PFSK-1 (cell line): ENCODE data around the gene SPATA31D1. TPM values are rescaled to one million over a fixed set of nuclear protein-coding genes. Genes with fewer than 3 reads are reported as not detected.
"Not testable (repeated sequence)": the region's sequence is repeated elsewhere in the genome, so short reads cannot be mapped to it uniquely, and the experiment has no call there.

Experiments used
- FOXP2 ChIP-seq: optimal IDR thresholded peaks from 2 replicates; pipeline ENCODE3; 2011; ENCODE audit warnings: borderline replicate concordance, control low read depth, inconsistent platforms; ENCODE audit not compliant: insufficient read depth; ENCODE audit errors: extremely low read length, extremely low read depth
- POLR2AphosphoS5 ChIP-seq: IDR thresholded peaks from 2 replicates; pipeline ENCODE4 v1.6.1; 2012; ENCODE audit warnings: low read depth, mild to moderate bottlenecking, control low read depth, low read length, moderate library complexity
- SIN3A ChIP-seq: IDR thresholded peaks from 2 replicates; pipeline ENCODE4 v1.6.1; 2012; ENCODE audit warnings: mild to moderate bottlenecking, low read length, moderate library complexity, borderline replicate concordance; ENCODE audit not compliant: insufficient read depth
- TAF1 ChIP-seq: IDR thresholded peaks from 2 replicates; pipeline ENCODE4 v1.6.1; 2012; ENCODE audit warnings: low read length, control low read depth, borderline replicate concordance; ENCODE audit not compliant: insufficient read depth
- polyA plus RNA-seq: library from polyadenylated mRNA; unstranded; fragments of >200 nt; gene quantifications from one replicate; pipeline ENCODE4 v1.2.1, GENCODE V29; 2012; ENCODE audit warnings: low read depth, missing spikeins; ENCODE audit not compliant: insufficient read length
- TF ChIP-seq, protein P1 (sequence below), 2 experiments: IDR thresholded peaks; 2 replicates each; pipeline versions ENCODE4 v1.6.1 to v1.8.0; 2011 to 2012; ENCODE audit warnings: low read depth in 2 of 2, low read length in 2 of 2, control low read depth in 1 of 2, inconsistent platforms in 1 of 2, mild to moderate bottlenecking in 1 of 2, moderate library complexity in 1 of 2; ENCODE audit not compliant: insufficient read depth in 1 of 2

The SPATA31D1 gene
- polyA plus RNA-seq, result not detected

GRCh38 chr9:81988472-81988871 lies at the start of gene SPATA31D1:
SPATA31D1 (plus strand) TSS chr9:81988772; CDS start chr9:81988819, 47 bp downstream.
- not testable (repeated sequence) for TF ChIP-seq TAF1, POLR2AphosphoS5
- TF ChIP-seq, protein P1, sequence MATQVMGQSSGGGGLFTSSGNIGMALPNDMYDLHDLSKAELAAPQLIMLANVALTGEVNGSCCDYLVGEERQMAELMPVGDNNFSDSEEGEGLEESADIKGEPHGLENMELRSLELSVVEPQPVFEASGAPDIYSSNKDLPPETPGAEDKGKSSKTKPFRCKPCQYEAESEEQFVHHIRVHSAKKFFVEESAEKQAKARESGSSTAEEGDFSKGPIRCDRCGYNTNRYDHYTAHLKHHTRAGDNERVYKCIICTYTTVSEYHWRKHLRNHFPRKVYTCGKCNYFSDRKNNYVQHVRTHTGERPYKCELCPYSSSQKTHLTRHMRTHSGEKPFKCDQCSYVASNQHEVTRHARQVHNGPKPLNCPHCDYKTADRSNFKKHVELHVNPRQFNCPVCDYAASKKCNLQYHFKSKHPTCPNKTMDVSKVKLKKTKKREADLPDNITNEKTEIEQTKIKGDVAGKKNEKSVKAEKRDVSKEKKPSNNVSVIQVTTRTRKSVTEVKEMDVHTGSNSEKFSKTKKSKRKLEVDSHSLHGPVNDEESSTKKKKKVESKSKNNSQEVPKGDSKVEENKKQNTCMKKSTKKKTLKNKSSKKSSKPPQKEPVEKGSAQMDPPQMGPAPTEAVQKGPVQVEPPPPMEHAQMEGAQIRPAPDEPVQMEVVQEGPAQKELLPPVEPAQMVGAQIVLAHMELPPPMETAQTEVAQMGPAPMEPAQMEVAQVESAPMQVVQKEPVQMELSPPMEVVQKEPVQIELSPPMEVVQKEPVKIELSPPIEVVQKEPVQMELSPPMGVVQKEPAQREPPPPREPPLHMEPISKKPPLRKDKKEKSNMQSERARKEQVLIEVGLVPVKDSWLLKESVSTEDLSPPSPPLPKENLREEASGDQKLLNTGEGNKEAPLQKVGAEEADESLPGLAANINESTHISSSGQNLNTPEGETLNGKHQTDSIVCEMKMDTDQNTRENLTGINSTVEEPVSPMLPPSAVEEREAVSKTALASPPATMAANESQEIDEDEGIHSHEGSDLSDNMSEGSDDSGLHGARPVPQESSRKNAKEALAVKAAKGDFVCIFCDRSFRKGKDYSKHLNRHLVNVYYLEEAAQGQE (IDR thresholded peaks at IDR 0.05; ENCODE audit: insufficient read depth in 1 of 2, low read depth in 2 of 2, low read length in 2 of 2), result not testable (repeated sequence)

DNA sequence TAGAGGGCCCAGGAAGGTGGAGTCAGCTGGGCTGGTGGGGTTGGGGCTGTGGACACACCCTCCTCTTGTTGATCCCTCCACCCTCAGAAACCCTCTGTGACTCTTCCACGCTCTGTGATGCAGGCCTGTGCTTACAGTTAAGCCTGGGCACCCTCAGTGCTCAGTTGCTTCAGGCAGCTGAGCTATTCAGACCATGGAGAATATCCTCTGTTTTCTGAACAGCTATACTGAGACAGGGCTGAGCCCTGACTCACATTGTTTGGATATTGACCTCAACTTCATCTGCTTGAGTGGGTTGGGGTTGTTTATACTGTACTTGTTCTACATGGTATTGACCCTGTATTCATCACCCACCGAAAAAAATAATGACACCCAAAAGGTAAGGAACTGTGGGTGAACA lies 45.2 kb upstream of the SPATA31D1 start, which contains the start of gene SPATA31D3:
SPATA31D3 (plus strand) TSS at position 108 of the 400 bp plus-strand sequence; CDS start at position 194, 86 bp downstream.
- TF ChIP-seq POLR2AphosphoS5, TAF1: not testable (repeated sequence)
- TF ChIP-seq, protein P1 (IDR thresholded peaks at IDR 0.05; ENCODE audit: insufficient read depth in 1 of 2, low read depth in 2 of 2, low read length in 2 of 2), result not testable (repeated sequence)

DNA sequence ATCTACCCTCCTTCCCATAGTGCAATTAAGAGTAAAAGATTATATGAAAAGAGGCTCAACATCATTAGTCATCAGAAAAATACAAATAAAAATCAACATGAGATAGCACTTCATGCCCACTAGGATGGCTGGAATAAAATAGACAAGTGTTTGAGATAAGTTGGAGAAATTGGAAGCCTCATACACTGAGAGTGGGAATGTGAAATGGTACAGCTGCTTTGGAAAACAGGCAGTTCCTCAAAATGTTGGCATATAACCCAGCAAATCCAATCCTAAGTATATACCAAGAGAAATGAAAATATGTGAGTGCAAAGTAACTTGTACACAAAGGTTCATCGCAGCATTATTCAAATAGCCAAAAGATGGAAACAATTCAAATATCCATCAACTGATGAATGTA lies 35.5 kb upstream of the SPATA31D1 start:
- no peak for TF ChIP-seq SIN3A
- TF ChIP-seq, protein P1 (IDR thresholded peaks at IDR 0.05; ENCODE audit: insufficient read depth in 1 of 2, low read depth in 2 of 2, low read length in 2 of 2), result no peak

DNA sequence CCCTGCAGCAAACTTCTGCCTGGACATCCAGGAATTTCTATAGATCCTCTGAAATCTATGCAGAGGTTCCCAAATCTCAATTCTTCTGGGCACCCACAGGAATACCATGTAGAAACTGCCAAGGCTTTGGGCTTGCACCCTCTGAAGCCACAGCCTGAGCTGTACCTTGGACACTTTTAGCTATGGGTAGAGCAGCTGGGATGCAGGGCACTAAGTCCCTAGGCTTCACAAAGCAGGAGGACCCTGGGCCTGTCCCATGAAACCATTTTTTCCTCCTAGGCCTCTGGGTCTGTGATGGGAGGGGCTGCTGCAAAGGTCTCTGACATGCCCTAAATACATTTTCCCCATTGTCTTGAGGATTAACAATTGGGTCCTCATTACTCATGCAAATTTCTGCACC lies 32.9 kb upstream of the SPATA31D1 start:
- no peak for TF ChIP-seq FOXP2
- TF ChIP-seq TAF1, result no peak
- TF ChIP-seq, protein P1 (IDR thresholded peaks at IDR 0.05; ENCODE audit: insufficient read depth in 1 of 2, low read depth in 2 of 2, low read length in 2 of 2), result no peak
- no peak for TF ChIP-seq POLR2AphosphoS5
- TF ChIP-seq SIN3A, result no peak

DNA sequence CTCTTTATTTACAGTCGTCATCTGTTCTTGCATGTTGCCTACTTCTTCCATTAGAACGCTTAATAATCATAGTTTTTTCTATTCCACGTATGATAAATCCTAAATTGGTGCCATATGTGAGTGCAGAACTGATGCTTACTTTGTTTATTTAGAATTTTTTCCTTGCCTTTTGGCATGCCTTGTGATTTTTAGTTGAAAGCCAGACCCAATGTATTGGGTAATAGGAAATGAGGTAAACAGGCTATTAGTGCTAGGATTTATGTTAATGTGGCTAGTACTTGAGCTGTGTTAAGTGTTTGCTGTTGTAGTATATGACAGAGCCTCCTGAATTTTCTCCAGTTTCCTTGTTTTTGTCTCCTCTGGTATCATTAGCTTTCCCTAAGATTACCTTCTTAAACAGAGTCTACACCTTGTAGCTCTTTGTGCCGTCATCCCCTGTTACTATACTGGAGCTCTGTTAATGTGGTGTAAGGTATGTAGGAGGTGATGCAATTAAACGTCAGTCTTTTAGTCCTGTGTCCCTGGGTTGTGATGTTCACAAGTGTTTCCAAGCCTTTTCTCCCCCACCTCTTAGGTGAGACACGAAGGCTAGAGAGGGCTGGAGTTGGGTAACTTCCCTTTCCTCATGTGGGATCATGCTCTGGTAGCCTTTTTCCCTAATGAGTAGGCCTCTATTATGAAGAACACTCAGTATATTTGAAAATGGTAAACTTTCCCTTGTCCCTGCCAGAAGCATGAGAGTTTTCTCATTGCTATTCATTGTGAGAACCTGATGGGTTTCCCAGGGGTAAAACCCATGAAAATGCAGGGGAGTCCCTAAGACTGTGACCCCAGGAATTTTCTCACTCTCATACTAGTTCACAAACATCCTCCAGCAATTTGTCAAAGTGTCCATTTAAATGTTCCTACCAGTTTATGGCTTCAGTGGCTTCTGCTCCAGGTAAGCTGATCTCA lies 24.1 kb upstream of the SPATA31D1 start:
- no peak for TF ChIP-seq POLR2AphosphoS5
- no peak for TF ChIP-seq TAF1
- TF ChIP-seq SIN3A, result no peak
- TF ChIP-seq FOXP2, result no peak
- TF ChIP-seq, protein P1 (IDR thresholded peaks at IDR 0.05; ENCODE audit: insufficient read depth in 1 of 2, low read depth in 2 of 2, low read length in 2 of 2), result no peak
